ENCODE data around the gene ECHS1.
A peak's percentile ranks its signal among the peaks of the same experiment; 100 is the strongest.

The ECHS1 gene

GRCh38 chr10:133359554-133359971 lies 13.6 kb downstream of the ECHS1 start:
- no peak for DNase-seq (ENCODE audit: low read depth in 1 of 2, low spot score in 1 of 2)

- DNase-seq (ENCODE audit: low read depth in 1 of 2, low spot score in 1 of 2): no peak
Observed at GRCh38 chr10:133358925-133359310, 14.2 kb downstream of the ECHS1 start.

GRCh38 chr10:133358162-133358924 lies 14.8 kb downstream of the ECHS1 start:
- no peak for DNase-seq (ENCODE audit: low read depth in 1 of 2, low spot score in 1 of 2)

GRCh38 chr10:133357285-133358161 lies 15.6 kb downstream of the ECHS1 start, which contains the start of gene FUOM:
TSS of gene FUOM (minus strand) at chr10:133358019. CDS start at chr10:133358007, 12 bp downstream.
- peak; percentile 55 to 76 for DNase-seq (ENCODE audit: low read depth in 1 of 2, low spot score in 1 of 2)

GRCh38 chr10:133356549-133357284 lies 16.4 kb downstream of the ECHS1 start:
- DNase-seq (ENCODE audit: low read depth in 1 of 2, low spot score in 1 of 2): no peak

DNA sequence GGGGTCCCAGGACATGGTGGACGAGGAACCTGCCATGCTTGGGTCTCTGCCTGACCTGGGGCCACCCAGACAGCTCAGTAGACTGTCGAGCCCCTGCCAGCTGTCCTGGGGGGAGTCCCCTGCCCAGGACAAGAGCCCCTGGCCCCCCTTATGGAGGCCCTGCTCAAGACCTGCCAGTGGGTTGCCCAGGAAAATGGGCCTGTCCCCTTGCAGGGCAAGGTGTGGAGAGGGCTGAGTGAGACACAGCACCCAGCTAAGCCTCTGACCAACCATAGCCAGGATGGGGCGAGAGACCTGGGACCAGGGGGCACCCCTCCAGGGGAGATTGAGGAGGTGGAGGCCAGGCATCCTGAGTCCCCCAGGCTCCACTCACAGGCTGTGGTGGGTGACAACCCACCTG lies 17.2 kb downstream of the ECHS1 start:
- no peak for DNase-seq (ENCODE audit: low read depth in 1 of 2, low spot score in 1 of 2)

DNA sequence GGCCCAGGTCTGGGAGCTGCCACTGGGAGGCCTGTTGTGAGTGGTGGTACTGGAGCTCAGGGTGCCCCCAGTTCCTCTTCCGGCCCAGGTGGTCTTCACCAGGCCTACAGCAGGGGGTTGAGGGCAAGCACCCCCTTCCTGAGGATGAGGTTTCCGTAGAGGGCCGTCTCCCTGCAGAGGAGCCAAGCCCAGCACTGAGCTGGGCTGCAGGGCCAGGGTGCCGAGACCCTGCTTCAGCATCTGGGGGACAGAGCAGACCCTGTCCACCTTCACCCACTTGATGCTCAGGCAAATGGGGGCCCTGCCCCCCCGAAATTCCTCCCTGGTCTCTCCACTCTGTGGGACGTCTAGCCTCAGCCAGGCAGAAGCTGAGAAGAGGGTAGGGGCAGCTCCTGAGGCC lies 17.9 kb downstream of the ECHS1 start:
- DNase-seq (ENCODE audit: low read depth in 1 of 2, low spot score in 1 of 2): no peak

DNA sequence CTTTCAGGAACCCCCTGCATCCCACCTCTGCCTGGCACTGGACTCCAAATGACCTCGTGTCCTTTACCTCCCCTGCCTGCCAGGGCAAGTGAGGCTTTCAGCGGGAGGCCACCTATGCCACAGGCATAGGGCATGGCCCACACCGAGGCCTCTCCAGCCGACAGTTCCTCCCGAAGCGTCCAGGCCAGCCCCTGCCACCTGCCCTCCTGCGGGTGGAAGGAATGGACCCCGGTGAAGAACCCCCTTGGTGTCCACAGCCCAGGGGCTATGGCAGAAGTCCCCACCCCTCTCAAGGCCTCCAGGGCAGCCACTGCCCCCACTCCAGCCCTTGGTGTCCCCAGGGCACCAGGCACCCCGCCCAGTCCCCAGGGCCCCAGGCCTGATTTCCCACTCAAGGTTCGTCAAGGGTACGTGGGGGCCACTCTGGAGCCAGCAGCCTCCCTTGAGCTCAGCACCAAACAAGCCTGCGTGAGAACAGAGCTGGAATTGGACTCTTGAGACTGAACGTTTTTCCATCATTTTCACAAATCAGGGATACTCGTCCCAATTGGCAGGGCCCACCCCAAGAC lies 18.4 kb downstream of the ECHS1 start:
- DNase-seq (ENCODE audit: low read depth in 1 of 2, low spot score in 1 of 2): no peak

- no peak for DNase-seq (ENCODE audit: low read depth in 1 of 2, low spot score in 1 of 2)
Observed at GRCh38 chr10:133353988-133354605, 19.1 kb downstream of the ECHS1 start.

GRCh38 chr10:133353202-133353959 lies 19.8 kb downstream of the ECHS1 start:
- no peak for DNase-seq (ENCODE audit: low read depth in 1 of 2, low spot score in 1 of 2)

GRCh38 chr10:133351408-133352318 lies 21.5 kb downstream of the ECHS1 start:
- DNase-seq (ENCODE audit: low read depth in 1 of 2, low spot score in 1 of 2): no peak

- no peak for DNase-seq (ENCODE audit: low read depth in 1 of 2, low spot score in 1 of 2)
Observed at GRCh38 chr10:133350950-133351329, 22.2 kb downstream of the ECHS1 start.

DNA sequence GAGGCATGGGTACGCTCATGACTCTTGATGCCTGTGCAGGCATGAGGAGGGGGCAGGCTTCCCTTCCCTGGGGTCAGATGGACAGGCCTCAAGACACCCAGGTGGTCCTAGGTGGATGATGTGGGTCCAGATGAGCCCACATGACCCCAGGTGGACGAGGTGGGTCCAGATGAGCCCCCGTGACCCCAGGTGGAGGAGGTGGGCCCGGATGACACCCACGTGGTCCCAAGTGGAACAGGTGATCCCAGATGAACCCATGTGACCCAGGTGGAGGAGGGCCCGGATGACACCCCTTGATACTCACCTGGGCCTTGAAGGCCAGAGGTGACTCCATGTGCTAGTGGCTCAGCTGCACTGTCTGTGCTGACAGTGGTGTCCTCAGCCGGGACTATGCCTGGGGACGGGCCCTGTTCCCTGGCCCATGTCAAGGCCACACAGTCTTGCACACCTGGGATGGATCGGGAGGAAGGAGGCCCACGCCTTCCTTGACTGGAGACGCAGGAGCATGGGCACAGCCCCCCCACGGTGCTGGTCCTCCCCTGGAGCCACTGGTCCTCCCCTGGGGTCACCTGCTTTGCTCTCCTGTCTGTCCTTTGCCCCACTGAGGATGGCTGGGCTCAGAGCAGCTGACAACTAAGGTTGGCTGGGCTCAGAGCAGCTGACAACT lies 22.7 kb downstream of the ECHS1 start:
- no peak for DNase-seq (ENCODE audit: low read depth in 1 of 2, low spot score in 1 of 2)

DNA sequence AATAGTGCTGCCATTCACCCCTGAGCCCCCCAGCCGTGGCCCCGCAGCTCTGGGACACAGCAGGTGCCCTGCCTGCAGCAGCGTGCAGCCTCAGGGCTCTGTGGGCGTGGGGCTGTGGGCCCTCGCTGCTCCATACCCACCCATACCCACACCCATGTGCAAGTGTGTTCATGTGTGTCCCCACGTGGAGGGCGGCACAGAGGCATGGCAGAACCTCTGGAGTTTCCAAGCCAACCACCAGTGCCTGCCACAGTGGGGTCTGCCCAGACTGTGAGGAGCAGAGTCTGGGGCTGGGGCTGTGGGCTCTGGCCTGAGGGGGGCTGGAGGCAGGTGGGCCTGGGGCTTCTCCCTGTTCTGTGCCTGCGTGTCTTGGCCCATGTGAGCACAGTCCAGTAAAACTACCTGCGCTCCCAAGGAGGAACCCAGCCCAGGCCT lies 23.6 kb downstream of the ECHS1 start:
- no peak for DNase-seq (ENCODE audit: low read depth in 1 of 2, low spot score in 1 of 2)

GRCh38 chr10:133349160-133349568 lies 24.0 kb downstream of the ECHS1 start:
- DNase-seq (ENCODE audit: low read depth in 1 of 2, low spot score in 1 of 2): no peak

DNA sequence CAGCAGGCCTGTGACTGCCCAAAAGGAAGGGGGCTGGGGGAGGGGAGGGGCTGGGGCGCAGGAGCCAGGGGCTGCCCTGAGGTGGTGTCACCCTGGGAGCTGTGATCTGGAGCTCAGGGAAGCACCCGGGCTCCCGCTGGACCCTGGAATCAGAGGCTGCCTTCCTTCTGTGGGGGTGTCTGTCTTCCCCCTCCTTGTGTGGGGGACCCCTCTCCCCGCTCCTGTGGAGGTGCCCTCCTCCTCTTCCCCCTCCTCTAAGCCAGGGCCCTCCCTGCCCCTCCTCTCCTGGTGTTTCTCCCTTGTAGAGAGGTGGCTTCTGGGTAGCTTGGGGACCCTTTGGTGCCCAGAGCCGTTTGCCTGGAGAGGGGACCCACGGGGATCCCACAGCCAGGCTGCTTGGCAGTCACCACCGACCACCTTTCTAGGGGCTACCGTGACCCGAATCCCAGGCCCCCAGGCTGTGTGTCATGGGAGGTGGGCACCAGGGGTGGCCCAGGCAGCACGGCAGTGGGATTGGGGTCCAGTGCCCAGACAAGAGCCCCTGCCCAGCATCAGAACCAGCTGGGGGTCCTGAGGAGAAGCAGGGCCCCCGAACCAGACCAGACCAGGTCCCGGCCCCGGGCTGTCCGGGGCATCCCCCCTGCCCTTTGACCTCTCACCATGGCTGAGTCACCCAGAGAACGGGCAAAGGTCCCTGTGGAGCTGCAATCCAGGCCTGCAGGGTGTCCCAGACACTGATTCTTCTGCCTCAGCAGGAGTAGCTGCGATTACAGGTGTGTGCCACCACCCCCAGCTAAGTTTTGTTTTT lies 25.2 kb downstream of the ECHS1 start:
- no peak for DNase-seq (ENCODE audit: low read depth in 1 of 2, low spot score in 1 of 2)

DNA sequence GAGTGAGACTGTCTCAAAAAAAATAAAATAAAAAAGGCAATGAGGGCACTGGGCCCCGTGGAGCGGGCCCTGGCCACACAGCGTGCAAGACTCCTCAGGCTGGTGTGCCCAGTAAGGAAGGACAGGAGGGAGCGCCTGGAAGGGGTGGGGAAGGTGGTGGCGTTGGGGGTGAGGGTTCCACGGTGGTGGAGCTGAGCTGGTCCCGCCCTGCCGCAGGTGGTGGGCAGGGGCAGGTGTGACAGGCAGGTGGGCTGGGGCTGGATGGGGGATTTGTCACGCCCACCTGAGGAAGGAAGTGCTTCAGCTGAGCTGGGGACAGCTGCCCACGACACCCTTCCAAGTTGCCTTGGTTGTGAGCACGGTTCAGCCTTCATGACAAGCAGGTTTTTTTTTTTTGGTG lies 26.7 kb downstream of the ECHS1 start:
- no peak for DNase-seq (ENCODE audit: low read depth in 1 of 2, low spot score in 1 of 2)

DNA sequence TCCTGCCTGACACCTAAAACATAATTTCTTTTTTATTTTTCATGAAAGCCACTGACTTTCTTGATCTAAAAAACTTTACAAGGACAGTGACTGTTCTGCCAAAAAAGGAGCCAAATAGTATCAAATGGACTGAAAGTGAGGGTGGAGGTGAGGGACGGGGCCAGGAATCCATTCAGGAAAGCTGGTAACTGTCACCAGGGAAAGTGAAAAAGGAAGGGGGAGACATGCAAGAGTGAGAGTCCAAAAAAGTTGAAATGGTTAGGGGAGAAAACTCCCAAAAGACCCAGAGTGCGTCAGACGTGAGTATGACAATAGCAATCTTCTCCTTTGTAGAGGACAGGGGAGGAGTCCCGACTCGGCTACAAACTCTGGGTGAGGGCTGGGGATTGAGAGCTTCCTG lies 28.9 kb downstream of the ECHS1 start:
- DNase-seq (ENCODE audit: low read depth in 1 of 2, low spot score in 1 of 2): no peak
